C4-2B (cell line): ENCODE data around the gene NOL8.

Source experiments
- ZFX ChIP-seq: fragments of 450-650 bp; IDR thresholded peaks from 2 replicates; pipeline ENCODE4 v1.6.1; 2017
- TF ChIP-seq, protein P1 (sequence below): fragments of 450-650 bp; conservative IDR thresholded peaks from 2 replicates; pipeline ENCODE4 v1.5.1; 2017; ENCODE audit warnings: mild to moderate bottlenecking

DNA sequence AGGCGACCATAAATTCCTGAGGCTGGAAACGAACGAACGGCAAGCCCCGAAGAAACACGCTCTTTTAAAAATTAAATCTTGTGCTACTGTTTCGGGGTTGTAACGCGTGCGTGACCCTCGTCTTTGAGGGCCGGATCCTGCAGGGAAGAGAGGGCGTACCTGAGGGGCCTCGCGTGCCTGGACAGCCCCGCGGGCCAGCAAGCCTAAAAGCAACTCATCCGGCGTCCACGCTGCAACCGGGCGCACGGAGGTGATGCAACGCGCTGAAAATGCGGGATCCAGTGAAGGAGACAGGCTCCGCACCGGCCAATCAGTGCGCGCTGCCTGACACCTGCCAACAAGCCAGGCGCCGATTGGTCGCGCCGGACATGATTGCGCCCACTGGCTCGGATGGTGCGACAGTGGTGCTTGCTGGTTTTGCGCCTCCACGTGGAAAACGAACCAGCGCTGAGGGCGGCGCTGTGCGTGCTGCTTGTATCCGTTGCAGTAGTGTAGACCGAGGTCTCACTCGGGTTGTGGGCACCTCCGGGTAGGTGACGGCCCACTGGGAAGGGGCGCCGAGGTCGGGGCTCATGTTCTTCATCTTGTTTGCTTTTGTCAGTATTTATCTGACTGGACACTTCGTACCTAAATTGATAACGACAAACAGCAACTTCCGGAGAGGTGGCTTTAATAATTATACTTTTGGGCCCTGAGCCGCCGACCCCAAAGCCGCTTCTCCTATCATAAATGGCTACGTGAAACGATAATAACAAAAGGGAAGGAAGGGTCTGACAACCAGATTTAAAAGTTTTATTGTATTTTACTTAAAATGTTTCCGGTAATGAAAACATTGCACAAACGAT is 31.5 kb downstream of the NOL8 start, which contains the start of gene IARS1:
- TF ChIP-seq, protein P1, sequence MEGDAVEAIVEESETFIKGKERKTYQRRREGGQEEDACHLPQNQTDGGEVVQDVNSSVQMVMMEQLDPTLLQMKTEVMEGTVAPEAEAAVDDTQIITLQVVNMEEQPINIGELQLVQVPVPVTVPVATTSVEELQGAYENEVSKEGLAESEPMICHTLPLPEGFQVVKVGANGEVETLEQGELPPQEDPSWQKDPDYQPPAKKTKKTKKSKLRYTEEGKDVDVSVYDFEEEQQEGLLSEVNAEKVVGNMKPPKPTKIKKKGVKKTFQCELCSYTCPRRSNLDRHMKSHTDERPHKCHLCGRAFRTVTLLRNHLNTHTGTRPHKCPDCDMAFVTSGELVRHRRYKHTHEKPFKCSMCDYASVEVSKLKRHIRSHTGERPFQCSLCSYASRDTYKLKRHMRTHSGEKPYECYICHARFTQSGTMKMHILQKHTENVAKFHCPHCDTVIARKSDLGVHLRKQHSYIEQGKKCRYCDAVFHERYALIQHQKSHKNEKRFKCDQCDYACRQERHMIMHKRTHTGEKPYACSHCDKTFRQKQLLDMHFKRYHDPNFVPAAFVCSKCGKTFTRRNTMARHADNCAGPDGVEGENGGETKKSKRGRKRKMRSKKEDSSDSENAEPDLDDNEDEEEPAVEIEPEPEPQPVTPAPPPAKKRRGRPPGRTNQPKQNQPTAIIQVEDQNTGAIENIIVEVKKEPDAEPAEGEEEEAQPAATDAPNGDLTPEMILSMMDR = peak; percentile 54
- TF ChIP-seq ZFX = peak; percentile 36; the same call in 1 of the 2 replicates
